ENCODE results near the gene EPN3. TPM values are rescaled to one million over a fixed set of nuclear protein-coding genes. Genes with fewer than 3 reads are reported as not detected.

EPN3 gene
- total RNA-seq, 2 experiments from 2014 or later: not detected

DNA sequence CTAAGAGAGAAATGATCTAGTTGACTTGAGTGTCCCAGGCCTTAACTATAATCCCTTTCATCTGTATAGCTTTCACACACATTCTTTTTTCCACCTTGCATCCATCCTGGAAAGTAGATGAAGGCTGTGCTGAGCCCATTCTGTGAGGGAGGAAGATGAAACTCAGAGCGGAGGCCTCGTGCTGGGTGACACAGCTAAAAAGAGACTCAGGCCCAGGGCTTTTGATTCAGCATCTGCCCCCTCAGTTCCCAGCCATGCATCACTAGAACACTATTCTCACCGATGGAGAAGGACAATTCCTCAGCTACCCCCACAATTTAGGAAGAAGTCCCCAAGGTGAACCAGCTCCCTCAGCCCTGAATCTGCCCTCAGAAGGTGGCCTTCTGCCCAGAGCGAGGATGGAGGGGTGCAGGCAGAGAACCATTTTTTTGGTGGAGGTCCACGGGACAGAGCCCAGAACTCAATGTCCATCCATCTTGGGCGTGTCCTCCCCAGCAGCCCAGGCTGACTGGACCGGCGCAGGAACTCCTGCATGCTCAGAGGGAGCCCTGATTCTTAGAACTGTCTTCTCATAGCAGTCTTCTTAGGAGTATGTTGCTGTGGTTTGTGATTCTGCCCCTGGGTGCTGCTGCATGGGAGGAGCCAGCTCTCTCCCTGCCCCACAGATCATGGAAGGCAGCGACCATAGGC is 30.1 kb upstream of the EPN3 start:
- H3K36me3 Mint-ChIP-seq (ENCODE audit: low read depth): no peaks in the 10 kb centered on the region
- ChIA-PET CTCF (interaction anchor here (1.5 to 6.9 kb wide), 8 partner anchors 9 to 192 kb away, joined by 4 to 50 read pairs (median 6); partner anchors contain the start of genes LRRC59 and RSAD1), POLR2A (interaction anchor here (0.8 to 1.1 kb wide), 2 partner anchors 15 to 23 kb away, joined by 3 read pairs; no protein-coding TSS in a partner anchor)
- H3K4me1 Mint-ChIP-seq (ENCODE audit: low read depth): peaks cover 22% of the 10 kb centered on the region
- DNase-seq (no peak), ATAC-seq (peak; percentile 6)
- H3K9me3 Mint-ChIP-seq: no peaks in the 10 kb centered on the region
- H3K27ac Mint-ChIP-seq: no peak overlapping the region
- intact Hi-C loops (cut with micrococcal nuclease): no loop called here
- no peaks in the 10 kb centered on the region for H3K27me3 Mint-ChIP-seq
- TF ChIP-seq, protein P1, sequence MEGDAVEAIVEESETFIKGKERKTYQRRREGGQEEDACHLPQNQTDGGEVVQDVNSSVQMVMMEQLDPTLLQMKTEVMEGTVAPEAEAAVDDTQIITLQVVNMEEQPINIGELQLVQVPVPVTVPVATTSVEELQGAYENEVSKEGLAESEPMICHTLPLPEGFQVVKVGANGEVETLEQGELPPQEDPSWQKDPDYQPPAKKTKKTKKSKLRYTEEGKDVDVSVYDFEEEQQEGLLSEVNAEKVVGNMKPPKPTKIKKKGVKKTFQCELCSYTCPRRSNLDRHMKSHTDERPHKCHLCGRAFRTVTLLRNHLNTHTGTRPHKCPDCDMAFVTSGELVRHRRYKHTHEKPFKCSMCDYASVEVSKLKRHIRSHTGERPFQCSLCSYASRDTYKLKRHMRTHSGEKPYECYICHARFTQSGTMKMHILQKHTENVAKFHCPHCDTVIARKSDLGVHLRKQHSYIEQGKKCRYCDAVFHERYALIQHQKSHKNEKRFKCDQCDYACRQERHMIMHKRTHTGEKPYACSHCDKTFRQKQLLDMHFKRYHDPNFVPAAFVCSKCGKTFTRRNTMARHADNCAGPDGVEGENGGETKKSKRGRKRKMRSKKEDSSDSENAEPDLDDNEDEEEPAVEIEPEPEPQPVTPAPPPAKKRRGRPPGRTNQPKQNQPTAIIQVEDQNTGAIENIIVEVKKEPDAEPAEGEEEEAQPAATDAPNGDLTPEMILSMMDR (IDR thresholded peaks at IDR 0.05): no peak
- no peak overlapping the region for H3K4me3 Mint-ChIP-seq

DNA sequence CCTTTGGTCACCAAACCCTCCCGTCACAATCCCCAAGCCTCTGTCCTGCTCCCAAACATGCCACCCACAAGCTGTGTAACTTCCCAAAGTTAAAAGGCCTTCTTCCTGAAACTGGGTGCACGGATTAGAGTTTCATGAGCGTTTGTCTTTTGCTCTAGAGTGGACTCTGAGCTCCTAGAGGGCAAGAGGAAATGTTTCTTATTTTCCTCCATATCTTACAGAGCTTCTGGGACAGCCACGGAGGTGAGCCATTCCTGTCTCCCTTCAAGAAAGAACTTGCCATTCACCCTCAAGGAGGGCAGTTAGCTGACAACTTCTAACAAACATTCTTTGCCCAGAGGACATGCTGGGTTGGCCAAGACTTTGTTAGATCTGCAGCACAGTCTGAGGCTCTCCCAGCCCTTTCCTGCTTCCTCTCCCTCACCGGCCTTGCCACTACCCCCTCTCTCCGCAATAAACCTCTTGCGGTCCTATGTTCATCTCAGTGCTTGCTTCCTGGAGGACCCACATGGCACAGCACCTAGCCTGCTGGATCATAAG is 26.9 kb upstream of the EPN3 start:
- DNase-seq (no peak), ATAC-seq (no peak)
- intact Hi-C loops (cut with micrococcal nuclease): no loop called here
- no peak overlapping the region for H3K4me3 Mint-ChIP-seq
- TF ChIP-seq, protein P1 (IDR thresholded peaks at IDR 0.05): no peak
- ChIA-PET POLR2A (interaction anchor here (0.7 to 1.5 kb wide), 2 partner anchors 36 to 123 kb away, joined by 3 read pairs; no protein-coding TSS in a partner anchor), CTCF (interaction anchor here (1.0 to 6.9 kb wide), 8 partner anchors 14 to 143 kb away, joined by 3 to 50 read pairs (median 4); partner anchors contain the start of genes LRRC59 and RSAD1)
- H3K4me1 Mint-ChIP-seq (ENCODE audit: low read depth): peaks cover 43% of the 10 kb centered on the region
- H3K36me3 Mint-ChIP-seq (ENCODE audit: low read depth): peaks cover 8% of the 10 kb centered on the region
- no peaks in the 10 kb centered on the region for H3K27me3 Mint-ChIP-seq
- no peak overlapping the region for H3K27ac Mint-ChIP-seq
- no peaks in the 10 kb centered on the region for H3K9me3 Mint-ChIP-seq

DNA sequence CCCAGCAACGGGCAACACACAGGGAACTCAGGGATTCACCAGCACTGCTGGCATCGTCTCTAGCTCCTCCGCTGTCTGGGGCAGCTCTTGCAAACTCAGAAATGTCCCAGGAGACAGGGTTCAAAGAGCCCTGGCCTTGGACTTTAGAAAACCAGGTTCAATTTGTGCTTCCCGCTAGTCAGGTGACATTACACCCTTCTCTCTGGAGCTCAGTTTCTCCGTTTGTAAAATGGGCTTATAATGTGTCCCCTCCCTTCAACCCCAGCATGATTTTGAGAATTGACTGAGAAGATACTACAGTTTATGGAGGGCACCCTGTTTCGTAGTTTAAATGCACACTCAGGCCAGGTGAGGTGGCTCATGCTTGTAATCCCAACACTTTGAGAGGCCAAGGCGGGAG is 26.2 kb upstream of the EPN3 start:
- H3K27me3 Mint-ChIP-seq: no peaks in the 10 kb centered on the region
- DNase-seq (no peak), ATAC-seq (no peak)
- ChIA-PET POLR2A (no interaction called here), CTCF (interaction anchor here (1.0 to 6.9 kb wide), 5 partner anchors 23 to 144 kb away, joined by 4 to 40 read pairs (median 5); partner anchors contain the start of gene RSAD1)
- peaks cover 49% of the 10 kb centered on the region for H3K4me1 Mint-ChIP-seq (ENCODE audit: low read depth)
- TF ChIP-seq, protein P1 (IDR thresholded peaks at IDR 0.05): no peak
- peaks cover 8% of the 10 kb centered on the region for H3K36me3 Mint-ChIP-seq (ENCODE audit: low read depth)
- no peak overlapping the region for H3K27ac Mint-ChIP-seq
- intact Hi-C loops (cut with micrococcal nuclease): no loop called here
- no peak overlapping the region for H3K4me3 Mint-ChIP-seq
- no peaks in the 10 kb centered on the region for H3K9me3 Mint-ChIP-seq

DNA sequence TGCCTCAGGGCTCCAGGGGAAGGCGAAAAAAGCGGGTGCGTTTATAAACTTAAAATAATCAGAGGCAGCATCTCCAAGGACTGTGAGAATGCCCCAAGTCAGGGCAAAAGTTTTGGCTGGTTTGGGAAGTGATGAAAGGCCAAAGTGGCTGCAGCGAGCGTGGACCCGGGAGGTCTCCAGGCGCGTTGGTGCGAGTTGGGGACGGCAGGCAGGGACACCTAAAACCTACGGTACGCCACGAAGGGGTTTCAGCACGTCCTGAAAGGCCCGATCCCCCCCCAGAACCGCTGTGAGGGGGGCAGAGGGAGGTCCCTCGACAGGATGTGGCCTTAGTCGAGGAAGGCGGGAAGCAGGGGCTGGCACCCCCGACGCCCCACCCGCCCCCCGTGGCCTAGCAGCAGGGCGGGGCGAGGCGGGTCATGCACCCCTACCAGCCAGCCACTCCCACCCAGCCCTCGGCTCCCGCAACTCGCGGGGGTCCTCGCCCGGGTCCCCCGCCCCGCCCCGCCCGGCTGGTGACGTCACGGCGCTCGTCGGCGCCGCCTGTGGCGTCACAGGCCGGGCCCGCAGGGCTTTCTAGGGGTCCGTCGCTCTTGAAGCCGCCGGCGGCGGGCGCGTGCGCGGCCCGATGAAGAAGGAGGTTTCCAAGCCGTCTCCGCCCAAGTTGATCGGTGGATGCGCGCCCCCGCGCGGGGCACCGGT is 24.5 kb upstream of the EPN3 start, which contains the start of gene MYCBPAP:
Gene MYCBPAP (plus strand): TSS at position 569 of the 702 bp plus-strand sequence. CDS start 236 bp downstream, outside the sequence.
- POLR2A ChIA-PET: no interaction called here

More for the DNA sequence above, 24.5 kb upstream of the EPN3 start, which contains the start of gene MYCBPAP:
- ATAC-seq (peak; percentile 61), DNase-seq (peak; percentile 92)
- CTCF ChIA-PET: interaction anchor here (1.2 kb wide), 1 partner anchor 29 kb away, joined by 5 read pairs; no protein-coding TSS in a partner anchor
- peak within 1 kb of the TSS; percentile 92 for H3K27ac Mint-ChIP-seq
- H3K4me1 Mint-ChIP-seq (ENCODE audit: low read depth): peaks cover 56% of the 10 kb centered on the region
- peak within 1 kb of the TSS; percentile 97 for H3K4me3 Mint-ChIP-seq
- intact Hi-C loops (cut with micrococcal nuclease): no loop called here
- H3K9me3 Mint-ChIP-seq: no peaks in the 10 kb centered on the region
- peaks cover 8% of the 10 kb centered on the region for H3K36me3 Mint-ChIP-seq (ENCODE audit: low read depth)
- H3K27me3 Mint-ChIP-seq: no peaks in the 10 kb centered on the region
- TF ChIP-seq, protein P1 (IDR thresholded peaks at IDR 0.05): no peak

Measured in activated CD8-positive, alpha-beta T cell treated with anti-CD3 and anti-CD28 coated beads for 36 hours (primary cell).